Ascending aorta (tissue), 2 donors: Measurements from ENCODE around the gene CFDP1. TPM values are rescaled to one million over a fixed set of nuclear protein-coding genes. Genes with fewer than 3 reads are reported as not detected.

ENCODE experiments used
- DNase-seq, 2 donors: peaks; one replicate each; pipeline ENCODE4 v3.0.0-alpha.2; 2019; ENCODE audit warnings: low spot score in 2 of 2
- H3K27ac ChIP-seq, 2 donors: fragments of 200-600 bp; sonication (generic); one replicate each; pipeline ENCODE4 v1.5.1; 2016 to 2017; ENCODE audit warnings: mild to moderate bottlenecking in 1 of 2
- H3K27me3 ChIP-seq: fragments of 200-600 bp; sonication (generic); one replicate; pipeline ENCODE4 v1.5.1; 2017
- H3K36me3 ChIP-seq, 2 donors: fragments of 200-600 bp; sonication (generic); one replicate each; pipeline ENCODE4 v1.5.1; 2016
- H3K4me1 ChIP-seq, 2 donors: fragments of 200-600 bp; sonication (generic); one replicate each; pipeline ENCODE4 v1.5.1; 2016 to 2017; ENCODE audit warnings: mild to moderate bottlenecking in 1 of 2
- H3K4me3 ChIP-seq, 2 donors: fragments of 200-600 bp; sonication (generic); one replicate each; pipeline ENCODE4 v1.5.1; 2016 to 2017; ENCODE audit warnings: mild to moderate bottlenecking in 1 of 2
- H3K9me3 ChIP-seq, 2 donors: fragments of 200-600 bp; sonication (generic); one replicate each; pipeline ENCODE4 v1.5.1; 2016
- CTCF ChIP-seq, 3 experiments: fragments of 200-600 bp in 2 of 3; fragments of 450-650 bp in 1 of 3; sonication (generic) in 2 of 3; IDR thresholded peaks; one replicate each; pipeline ENCODE4 v1.5.1; 2016 to 2019; ENCODE audit warnings: antibody characterized with exemption in 3 of 3, mild to moderate bottlenecking in 1 of 3, moderate library complexity in 1 of 3
- intact Hi-C: fragments of 100-400 bp; cut with DNase I; formaldehyde crosslinking; loops from one replicate; pipeline ENCODE4 v1.15.1; 2023
- total RNA-seq: library from RNA; depleted of rRNA; stranded (reverse); fragments of >200 nt; gene quantifications from one replicate; pipeline ENCODE4 v1.1.0, GENCODE V29; 2016

CFDP1 gene
- total RNA-seq, 1 donor from 2014 or later = 8.3 TPM

GRCh38 chr16:75326333-75326732 is 107.0 kb downstream of the CFDP1 start:
- Histone ChIP-seq H3K9me3 (no peaks in the 10 kb centered on the region), H3K36me3 (no peaks in the 10 kb centered on the region), H3K27me3 (no peaks in the 10 kb centered on the region), H3K4me1 (peaks cover 0 to 4% of the 10 kb centered on the region in 2 donors), H3K27ac (no peak overlapping the region), H3K4me3 (no peak overlapping the region)
- intact Hi-C loops = no loop called here
- DNase-seq = no peak
- TF ChIP-seq CTCF (IDR thresholded peaks at IDR 0.05) = no peak

GRCh38 chr16:75323933-75324332 is 109.4 kb downstream of the CFDP1 start:
- H3K9me3 ChIP-seq = no peaks in the 10 kb centered on the region
- intact Hi-C loops = no loop called here
- no peak for TF ChIP-seq CTCF (IDR thresholded peaks at IDR 0.05)
- H3K36me3 ChIP-seq = no peaks in the 10 kb centered on the region
- no peak for DNase-seq
- no peak overlapping the region for H3K4me3 ChIP-seq
- H3K27ac ChIP-seq = no peak overlapping the region
- peaks cover 3 to 20% of the 10 kb centered on the region in 2 donors for H3K4me1 ChIP-seq
- no peaks in the 10 kb centered on the region for H3K27me3 ChIP-seq

- Histone ChIP-seq H3K4me3 (no peak overlapping the region), H3K4me1 (peaks cover 3 to 20% of the 10 kb centered on the region in 2 donors), H3K27ac (no peak overlapping the region), H3K9me3 (no peaks in the 10 kb centered on the region), H3K27me3 (no peaks in the 10 kb centered on the region), H3K36me3 (no peaks in the 10 kb centered on the region)
- no peak for DNase-seq
- no peak for TF ChIP-seq CTCF (IDR thresholded peaks at IDR 0.05)
- intact Hi-C loops = no loop called here
Measured at GRCh38 chr16:75323198-75323597, 110.1 kb downstream of the CFDP1 start.

- peaks cover 3 to 20% of the 10 kb centered on the region in 2 donors for H3K4me1 ChIP-seq
- H3K27ac ChIP-seq = no peak overlapping the region
- TF ChIP-seq CTCF (IDR thresholded peaks at IDR 0.05) = no peak
- H3K4me3 ChIP-seq = no peak overlapping the region
- H3K9me3 ChIP-seq = no peaks in the 10 kb centered on the region
- no peaks in the 10 kb centered on the region for H3K36me3 ChIP-seq
- H3K27me3 ChIP-seq = no peaks in the 10 kb centered on the region
- intact Hi-C loops = no loop called here
- DNase-seq = no peak
Measured at GRCh38 chr16:75322740-75323139, 110.6 kb downstream of the CFDP1 start.

GRCh38 chr16:75320435-75320834 is 112.9 kb downstream of the CFDP1 start:
- Histone ChIP-seq H3K27me3 (no peaks in the 10 kb centered on the region), H3K4me1 (peaks cover 3 to 20% of the 10 kb centered on the region in 2 donors), H3K36me3 (no peaks in the 10 kb centered on the region), H3K4me3 (no peak overlapping the region), H3K9me3 (no peaks in the 10 kb centered on the region), H3K27ac (peak overlapping the region; percentile 43 to 60)
- intact Hi-C loops = no loop called here
- no peak for TF ChIP-seq CTCF (IDR thresholded peaks at IDR 0.05)
- no peak for DNase-seq
